ENCODE measurements around the gene DDX60. TPM values are rescaled to one million over a fixed set of nuclear protein-coding genes. Genes with fewer than 3 reads are reported as not detected.

DDX60 gene
- total RNA-seq, 1 experiment from 2014 or later, result 13.5 TPM

Other genes with a start within 250 kb of the DDX60 start
- gene ANXA10, start 226.2 kb downstream of the DDX60 start, total RNA-seq (2014; rRNA removed; shearing (Covaris generic)), result 1.7 and 3.6 TPM in 2 replicates
- 24.8 and 26.8 TPM in 2 replicates for gene DDX60L, start 161.7 kb upstream of the DDX60 start, total RNA-seq (2014; rRNA removed; shearing (Covaris generic))
- gene PALLD, start 178.3 kb upstream of the DDX60 start, total RNA-seq (2014; rRNA removed; shearing (Covaris generic)), result 99.8 and 118 TPM in 2 replicates